Measurements from ENCODE around the gene TRAPPC13.

TRAPPC13 gene

DNA sequence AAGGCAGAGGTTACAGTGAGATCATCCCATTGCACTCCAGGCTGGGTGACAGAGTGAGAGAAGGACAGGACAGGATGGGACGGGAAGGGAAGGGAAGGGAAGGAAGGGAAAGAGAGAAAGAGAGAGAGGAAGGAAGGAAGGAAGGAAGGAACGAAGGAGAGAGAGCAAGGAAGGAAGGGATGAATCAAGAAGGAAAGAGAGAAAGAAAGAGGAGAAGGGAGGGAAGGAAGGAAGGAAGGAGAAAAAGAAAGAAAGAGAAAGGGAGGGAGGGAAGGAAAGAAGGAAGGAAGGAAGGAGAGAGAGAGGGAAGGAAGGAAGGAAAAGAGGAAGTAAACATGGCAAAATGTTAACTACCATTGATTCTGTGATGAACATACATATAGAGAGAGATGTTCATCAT, 68.3 kb downstream of the TRAPPC13 start:
- in situ Hi-C loops (cut with HindIII; ENCODE audit: low pct_ligation_motif_present, low sequenced_read_pairs), result no loop called here
- Histone ChIP-seq H3K27me3 (replicated peaks) (no peaks in the 10 kb centered on the region), H3K36me3 (replicated peaks) (no peaks in the 10 kb centered on the region), H3K4me3 (ENCODE audit: low read depth, low read length) (no peak overlapping the region), H3K27ac (no peak overlapping the region)
- no peak for DNase-seq
- TF ChIP-seq, protein P1, sequence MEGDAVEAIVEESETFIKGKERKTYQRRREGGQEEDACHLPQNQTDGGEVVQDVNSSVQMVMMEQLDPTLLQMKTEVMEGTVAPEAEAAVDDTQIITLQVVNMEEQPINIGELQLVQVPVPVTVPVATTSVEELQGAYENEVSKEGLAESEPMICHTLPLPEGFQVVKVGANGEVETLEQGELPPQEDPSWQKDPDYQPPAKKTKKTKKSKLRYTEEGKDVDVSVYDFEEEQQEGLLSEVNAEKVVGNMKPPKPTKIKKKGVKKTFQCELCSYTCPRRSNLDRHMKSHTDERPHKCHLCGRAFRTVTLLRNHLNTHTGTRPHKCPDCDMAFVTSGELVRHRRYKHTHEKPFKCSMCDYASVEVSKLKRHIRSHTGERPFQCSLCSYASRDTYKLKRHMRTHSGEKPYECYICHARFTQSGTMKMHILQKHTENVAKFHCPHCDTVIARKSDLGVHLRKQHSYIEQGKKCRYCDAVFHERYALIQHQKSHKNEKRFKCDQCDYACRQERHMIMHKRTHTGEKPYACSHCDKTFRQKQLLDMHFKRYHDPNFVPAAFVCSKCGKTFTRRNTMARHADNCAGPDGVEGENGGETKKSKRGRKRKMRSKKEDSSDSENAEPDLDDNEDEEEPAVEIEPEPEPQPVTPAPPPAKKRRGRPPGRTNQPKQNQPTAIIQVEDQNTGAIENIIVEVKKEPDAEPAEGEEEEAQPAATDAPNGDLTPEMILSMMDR (IDR thresholded peaks at IDR 0.05; ENCODE audit: low read depth, low read length, missing control alignments), result no peak

DNA sequence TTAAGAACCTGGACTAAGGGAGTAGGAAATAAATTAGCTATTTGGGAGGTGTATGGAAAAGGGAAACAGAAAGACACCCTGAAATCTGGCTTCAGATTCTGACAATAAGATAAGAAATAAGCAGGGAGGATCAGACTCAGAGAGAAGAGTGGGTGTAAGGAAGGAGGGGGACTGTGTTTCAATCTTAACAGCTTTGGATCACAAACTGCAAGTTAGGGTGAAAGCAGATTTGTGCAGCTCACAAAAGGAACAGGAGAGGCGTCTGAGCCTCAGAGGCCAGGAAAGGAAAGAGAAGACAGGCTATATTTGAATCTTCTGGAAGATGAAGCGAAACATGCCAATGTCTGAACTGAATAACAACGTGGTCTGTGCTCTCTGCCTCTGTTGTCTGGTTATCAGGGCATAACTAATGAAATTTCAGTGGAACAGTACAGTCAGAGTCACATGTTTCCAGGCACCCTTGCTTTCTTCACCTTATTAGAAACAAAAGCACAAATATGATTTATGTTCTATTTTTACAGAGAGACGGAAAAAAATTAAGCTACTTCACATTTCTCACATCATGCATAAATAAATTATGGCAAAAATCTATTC, 70.4 kb downstream of the TRAPPC13 start:
- peaks cover 4% of the 10 kb centered on the region for H3K36me3 ChIP-seq (replicated peaks)
- TF ChIP-seq, protein P1 (IDR thresholded peaks at IDR 0.05; ENCODE audit: low read depth, low read length, missing control alignments), result no peak
- no peak overlapping the region for H3K27ac ChIP-seq
- no peak for DNase-seq
- in situ Hi-C loops (cut with HindIII; ENCODE audit: low pct_ligation_motif_present, low sequenced_read_pairs), result no loop called here
- no peaks in the 10 kb centered on the region for H3K27me3 ChIP-seq (replicated peaks)
- H3K4me3 ChIP-seq (ENCODE audit: low read depth, low read length), result no peak overlapping the region

DNA sequence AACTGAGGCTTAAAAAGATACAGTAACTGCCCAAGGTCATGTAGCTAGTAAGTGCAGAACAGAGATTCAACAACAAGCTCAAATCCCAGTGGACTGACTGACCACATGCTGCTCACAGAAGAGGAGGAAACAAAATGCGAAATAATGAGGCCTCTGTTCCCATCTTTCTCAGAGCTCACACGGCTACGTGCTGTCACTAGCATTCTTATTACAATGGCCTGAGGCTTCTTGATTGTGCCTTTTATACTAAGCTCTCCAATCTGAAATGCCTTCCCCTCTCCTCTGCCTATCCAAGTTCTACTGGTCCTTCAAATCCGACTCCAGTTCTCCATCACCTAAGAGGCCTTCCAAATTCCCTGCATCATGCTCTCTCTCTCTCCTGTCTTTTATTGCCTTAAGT, 71.1 kb downstream of the TRAPPC13 start:
- peaks cover 4% of the 10 kb centered on the region for H3K36me3 ChIP-seq (replicated peaks)
- H3K27ac ChIP-seq, result no peak overlapping the region
- no peaks in the 10 kb centered on the region for H3K27me3 ChIP-seq (replicated peaks)
- DNase-seq, result no peak
- TF ChIP-seq, protein P1 (IDR thresholded peaks at IDR 0.05; ENCODE audit: low read depth, low read length, missing control alignments), result no peak
- in situ Hi-C loops (cut with HindIII; ENCODE audit: low pct_ligation_motif_present, low sequenced_read_pairs), result no loop called here
- H3K4me3 ChIP-seq (ENCODE audit: low read depth, low read length), result no peak overlapping the region

DNA sequence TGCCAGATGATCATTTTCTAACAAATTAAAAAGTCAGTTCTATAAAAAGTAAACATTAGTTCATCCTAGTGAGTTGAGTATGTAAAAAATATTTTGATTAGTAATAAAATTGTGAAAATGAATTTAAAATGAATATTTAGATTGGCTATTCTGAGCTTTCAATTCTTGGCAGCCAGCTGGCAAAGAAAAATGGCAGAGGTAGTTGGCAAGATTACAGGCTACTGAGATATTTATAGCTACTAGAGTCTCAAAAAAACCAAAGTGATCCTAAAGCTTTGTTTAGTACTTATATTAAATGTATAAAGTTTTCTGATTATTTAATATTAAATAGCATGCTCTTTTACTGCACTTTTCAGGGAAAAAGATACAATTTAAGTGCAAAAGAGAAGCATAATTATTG, 72.1 kb downstream of the TRAPPC13 start:
- H3K36me3 ChIP-seq (replicated peaks), result peaks cover 4% of the 10 kb centered on the region
- H3K27ac ChIP-seq, result no peak overlapping the region
- no peak for DNase-seq
- in situ Hi-C loops (cut with HindIII; ENCODE audit: low pct_ligation_motif_present, low sequenced_read_pairs), result no loop called here
- no peaks in the 10 kb centered on the region for H3K27me3 ChIP-seq (replicated peaks)
- H3K4me3 ChIP-seq (ENCODE audit: low read depth, low read length), result no peak overlapping the region
- TF ChIP-seq, protein P1 (IDR thresholded peaks at IDR 0.05; ENCODE audit: low read depth, low read length, missing control alignments), result no peak

DNA sequence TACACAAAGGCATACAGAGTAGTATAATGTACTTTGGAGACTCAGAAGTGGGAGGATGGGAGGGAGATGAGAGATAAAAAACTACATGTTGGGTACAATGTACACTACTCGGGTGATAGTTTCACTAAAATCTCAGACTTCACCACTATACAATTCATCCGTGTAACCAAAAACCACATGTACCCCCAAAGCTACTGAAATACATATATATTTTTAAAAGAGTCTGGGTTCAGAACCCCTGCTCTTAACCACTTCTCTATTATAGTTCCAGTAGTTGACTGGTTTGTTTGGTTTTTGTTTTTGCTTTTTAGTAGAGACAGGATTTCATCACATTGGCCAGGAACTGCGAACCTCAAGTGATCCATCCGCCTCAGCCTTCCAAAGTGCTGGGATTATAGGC, 74.5 kb downstream of the TRAPPC13 start:
- Histone ChIP-seq H3K4me3 (ENCODE audit: low read depth, low read length) (no peak overlapping the region), H3K27ac (no peak overlapping the region), H3K36me3 (replicated peaks) (peaks cover 8% of the 10 kb centered on the region), H3K27me3 (replicated peaks) (no peaks in the 10 kb centered on the region)
- DNase-seq, result no peak
- in situ Hi-C loops (cut with HindIII; ENCODE audit: low pct_ligation_motif_present, low sequenced_read_pairs), result no loop called here
- TF ChIP-seq, protein P1 (IDR thresholded peaks at IDR 0.05; ENCODE audit: low read depth, low read length, missing control alignments), result no peak

DNA sequence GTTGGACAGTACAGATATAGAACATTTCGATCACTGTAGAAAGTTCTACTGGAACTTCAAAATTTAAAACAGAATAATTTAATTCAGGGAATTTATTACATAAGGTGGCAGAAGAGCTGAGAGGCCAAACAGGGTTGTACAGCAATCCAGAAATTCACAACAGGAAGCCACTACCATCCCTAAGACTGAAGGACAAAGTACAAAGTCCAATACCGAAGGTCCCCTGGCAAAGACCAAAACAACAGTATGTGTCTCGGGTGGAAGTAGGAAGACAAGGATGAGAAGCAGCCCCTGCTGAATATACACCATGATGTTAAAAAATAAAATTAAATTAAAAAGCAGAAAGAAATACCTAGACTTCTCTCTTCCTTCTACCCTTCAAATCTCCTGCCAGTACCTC, 77.2 kb downstream of the TRAPPC13 start:
- no peak for DNase-seq
- TF ChIP-seq, protein P1 (IDR thresholded peaks at IDR 0.05; ENCODE audit: low read depth, low read length, missing control alignments), result no peak
- Histone ChIP-seq H3K4me3 (ENCODE audit: low read depth, low read length) (no peak overlapping the region), H3K27ac (no peak overlapping the region), H3K36me3 (replicated peaks) (peaks cover 8% of the 10 kb centered on the region), H3K27me3 (replicated peaks) (no peaks in the 10 kb centered on the region)
- in situ Hi-C loops (cut with HindIII; ENCODE audit: low pct_ligation_motif_present, low sequenced_read_pairs), result no loop called here

Data from brain microvascular endothelial cell (primary cell).